ENCODE results near the gene HIRIP3.
"Not testable (repeated sequence)": the region's sequence is repeated elsewhere in the genome, so short reads cannot be mapped to it uniquely, and the experiment has no call there.

The HIRIP3 gene

DNA sequence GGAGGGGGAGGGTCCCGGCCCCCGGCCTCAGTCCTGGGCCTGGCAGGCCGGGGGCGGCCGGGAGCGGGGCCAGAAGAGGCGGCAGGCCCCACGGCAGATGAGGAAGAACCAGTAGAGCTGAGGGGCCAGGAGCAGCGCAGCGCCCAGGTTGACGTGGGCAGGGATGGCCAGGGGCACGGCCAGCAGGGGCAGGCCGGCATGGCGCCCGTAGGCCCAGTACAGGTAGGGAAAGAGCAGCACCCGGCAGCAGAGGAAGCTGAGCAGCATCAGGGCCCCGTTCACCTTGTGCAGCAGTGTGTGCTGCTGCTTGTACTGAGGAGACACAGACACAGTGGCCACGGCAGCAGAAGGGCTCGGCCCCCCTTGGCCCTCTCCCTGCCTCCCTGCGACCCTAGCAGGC, 29.7 kb upstream of the HIRIP3 start:
- no peak for DNase-seq
- TF ChIP-seq POLR2A (IDR thresholded peaks at IDR 0.05; ENCODE audit: low read length), result no peak
- no peak for TF ChIP-seq GATA1 (IDR thresholded peaks at IDR 0.05; ENCODE audit: low read depth, low read length)

DNA sequence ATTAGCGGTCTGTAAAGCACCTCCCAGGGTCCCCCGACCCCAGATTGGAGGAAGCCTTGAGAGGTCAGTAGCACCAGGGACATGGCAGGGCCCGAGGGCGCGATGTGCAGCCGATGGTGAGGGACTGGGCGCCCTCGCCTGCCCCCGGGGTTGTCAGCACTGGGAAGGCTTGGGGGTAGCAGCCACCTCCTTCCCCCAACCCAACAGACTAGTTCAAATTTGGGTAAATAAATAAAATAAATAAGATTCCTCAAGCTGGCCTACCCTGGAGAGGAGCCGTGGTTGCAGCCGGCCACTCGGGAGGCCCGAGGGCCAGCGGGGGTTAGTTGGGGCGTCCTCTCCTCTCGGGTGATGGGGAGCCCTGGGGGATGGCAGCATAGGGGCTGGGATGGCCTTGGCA, 29.0 kb upstream of the HIRIP3 start:
- no peak for TF ChIP-seq GATA1 (IDR thresholded peaks at IDR 0.05; ENCODE audit: low read depth, low read length)
- TF ChIP-seq POLR2A (IDR thresholded peaks at IDR 0.05; ENCODE audit: low read length), result no peak
- no peak for DNase-seq

DNA sequence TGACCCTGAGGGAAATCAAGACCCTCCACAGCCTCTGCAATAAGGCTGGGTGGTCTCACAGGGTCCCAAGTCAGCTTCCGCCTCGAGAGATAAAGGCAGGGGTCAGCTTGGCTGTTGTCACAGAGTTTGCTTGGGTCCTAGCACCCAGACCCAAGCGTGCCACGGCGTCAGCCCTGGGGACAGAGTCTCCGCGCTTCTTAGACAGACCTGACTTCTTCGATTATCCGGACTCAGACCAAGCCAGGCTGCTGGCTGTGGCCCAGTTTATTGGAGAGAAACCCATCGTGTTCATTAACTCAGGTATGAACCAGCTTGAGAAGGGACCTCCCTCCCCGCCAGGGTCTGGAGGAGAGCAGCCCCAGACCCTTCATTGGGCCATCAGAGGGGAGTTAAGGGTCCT, 28.2 kb upstream of the HIRIP3 start:
- TF ChIP-seq POLR2A (IDR thresholded peaks at IDR 0.05; ENCODE audit: low read length) (no peak), GATA1 (IDR thresholded peaks at IDR 0.05; ENCODE audit: low read depth, low read length) (no peak)
- no peak for DNase-seq

DNA sequence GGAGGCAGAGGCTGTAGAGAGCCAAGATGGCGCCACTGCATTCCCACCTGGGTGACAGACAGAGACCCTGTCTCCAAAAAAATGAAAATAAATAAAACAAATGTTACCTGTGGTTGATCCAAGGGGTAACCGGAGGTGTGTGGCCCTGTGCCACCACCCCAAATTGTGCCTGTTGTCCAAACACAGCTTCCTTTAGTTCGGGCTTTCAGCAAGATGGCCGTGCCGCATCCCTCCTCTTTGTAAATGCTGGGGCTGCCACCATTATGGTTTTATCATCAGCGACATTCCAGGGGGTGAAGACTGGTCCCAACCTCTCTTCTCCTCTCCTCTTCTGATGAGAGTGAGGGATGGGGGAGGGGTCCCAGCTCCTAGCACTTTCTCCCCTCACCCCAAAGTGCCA, 27.5 kb upstream of the HIRIP3 start, which contains the start of gene C16orf92:
C16orf92 (plus strand) TSS at position 312 of the 400 bp plus-strand sequence. CDS start 143 bp downstream, outside the sequence.
- TF ChIP-seq POLR2A (IDR thresholded peaks at IDR 0.05; ENCODE audit: low read length) (no peak), GATA1 (IDR thresholded peaks at IDR 0.05; ENCODE audit: low read depth, low read length) (no peak)
- DNase-seq, result no peak

DNA sequence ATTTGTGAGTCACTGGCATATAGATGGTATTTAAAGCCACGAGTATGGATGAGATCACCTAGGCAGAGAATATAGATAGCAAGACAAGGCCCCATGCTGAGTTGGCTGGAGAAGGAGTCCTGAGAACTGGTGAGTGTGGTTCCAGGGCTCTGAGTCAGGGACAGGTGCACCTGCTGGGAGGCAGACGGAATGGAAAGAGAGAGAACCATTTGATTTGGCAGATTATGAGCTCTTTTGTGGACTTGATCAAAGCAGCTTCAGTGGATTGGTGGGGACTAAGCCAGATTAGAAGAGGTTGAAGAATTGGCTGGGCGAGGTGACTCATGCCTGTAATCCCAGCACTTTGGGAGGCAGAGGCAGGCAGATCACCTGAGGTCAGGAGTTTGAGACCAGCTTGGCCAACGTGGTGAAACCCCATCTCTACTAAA, 23.3 kb upstream of the HIRIP3 start:
- TF ChIP-seq GATA1 (IDR thresholded peaks at IDR 0.05; ENCODE audit: low read depth, low read length) (no peak), POLR2A (IDR thresholded peaks at IDR 0.05; ENCODE audit: low read length) (no peak)
- DNase-seq, result no peak

DNA sequence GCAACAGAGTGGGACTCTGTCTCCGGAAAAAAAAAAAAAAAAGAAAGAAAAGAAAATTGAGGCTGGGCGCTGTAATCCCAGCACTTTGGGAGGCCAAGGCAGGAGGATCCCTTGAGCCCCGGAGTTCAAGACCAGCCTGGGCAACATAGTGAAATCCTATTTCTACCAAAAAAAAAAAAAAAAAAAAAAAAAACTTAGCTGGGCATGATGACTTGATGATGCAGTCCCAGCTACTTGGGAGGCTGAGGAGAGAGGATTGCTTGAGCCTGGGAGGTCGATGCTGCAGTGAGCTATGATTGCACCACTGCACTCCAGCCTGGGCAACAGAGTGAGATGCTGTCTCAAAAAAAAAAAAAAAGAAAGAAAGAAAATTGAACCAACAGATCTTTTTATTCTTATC, 22.5 kb upstream of the HIRIP3 start:
- DNase-seq, result not testable (repeated sequence)

DNA sequence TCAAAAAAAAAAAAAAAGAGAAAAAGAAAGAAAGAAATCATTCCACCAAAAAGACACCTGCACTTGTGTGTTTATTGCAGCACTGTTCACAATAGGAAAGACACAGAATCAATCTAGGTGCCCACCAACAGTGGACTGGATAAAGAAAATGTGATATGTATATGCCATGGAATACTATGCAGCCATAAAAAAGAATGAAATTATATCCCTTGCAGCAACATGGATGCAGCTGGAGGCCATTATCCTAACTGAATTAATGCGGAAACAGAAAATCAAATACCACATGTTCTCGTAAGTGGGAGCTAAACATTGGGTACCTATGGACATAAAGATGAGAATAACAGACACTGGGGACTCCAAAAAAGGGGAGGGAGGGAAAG, 21.9 kb upstream of the HIRIP3 start:
- DNase-seq, result no peak
- no peak for TF ChIP-seq POLR2A (IDR thresholded peaks at IDR 0.05; ENCODE audit: low read length)
- no peak for TF ChIP-seq GATA1 (IDR thresholded peaks at IDR 0.05; ENCODE audit: low read depth, low read length)

DNA sequence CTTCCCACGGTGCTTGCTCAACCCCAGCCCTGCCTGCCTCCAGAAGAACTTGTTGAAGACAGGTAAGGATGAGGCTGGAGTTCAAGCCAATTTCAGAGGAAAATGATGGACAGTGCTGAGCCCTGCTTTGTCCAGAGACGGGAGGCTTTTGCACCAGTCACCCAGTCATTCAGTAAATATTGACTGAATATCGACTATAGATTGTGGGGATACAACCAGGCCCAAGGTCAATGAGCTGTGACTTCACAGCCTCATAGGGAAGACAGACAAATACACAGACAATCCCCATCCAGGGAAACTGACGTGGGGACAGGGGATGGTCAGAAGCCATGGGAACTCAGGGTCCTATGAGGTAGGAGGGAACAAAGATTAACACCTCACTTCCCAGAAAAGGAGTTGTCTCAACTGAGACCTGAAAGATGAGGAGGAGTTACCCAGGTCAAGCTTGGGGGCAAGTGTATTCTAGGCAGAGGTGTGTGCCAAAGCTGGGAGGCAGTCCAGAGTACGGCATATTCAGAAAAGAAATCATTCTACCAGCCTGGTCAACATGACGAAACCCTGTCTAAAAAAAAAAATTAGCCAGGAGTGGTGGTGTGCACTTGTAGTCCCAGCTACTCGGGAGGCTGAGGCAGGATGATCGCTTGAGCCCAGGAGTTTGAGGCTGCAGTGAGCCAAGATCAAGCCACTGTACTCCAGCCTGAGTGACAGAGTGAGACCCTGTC, 21.3 kb upstream of the HIRIP3 start:
- DNase-seq, result no peak
- TF ChIP-seq GATA1 (IDR thresholded peaks at IDR 0.05; ENCODE audit: low read depth, low read length) (no peak), POLR2A (IDR thresholded peaks at IDR 0.05; ENCODE audit: low read length) (no peak)

DNA sequence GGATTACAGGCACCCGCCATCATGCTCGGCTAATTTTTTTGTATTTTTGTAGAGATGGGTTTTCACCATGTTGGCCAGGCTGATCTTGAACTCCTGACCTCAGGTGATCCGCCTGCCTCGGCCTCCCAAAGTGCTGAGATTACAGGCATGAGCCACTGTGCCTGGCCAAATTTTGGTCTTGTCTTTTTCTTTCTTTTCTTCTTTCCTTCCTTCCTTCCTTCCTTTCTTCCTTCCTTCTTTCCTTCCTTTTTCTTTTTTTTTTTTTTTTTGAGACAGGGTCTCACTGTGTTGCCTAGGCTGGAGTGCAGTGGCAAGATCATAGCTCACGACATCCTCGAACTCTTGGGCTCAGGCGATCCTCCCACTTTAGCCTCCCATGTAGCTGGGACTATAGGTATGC, 20.0 kb upstream of the HIRIP3 start:
- not testable (repeated sequence) for DNase-seq

DNA sequence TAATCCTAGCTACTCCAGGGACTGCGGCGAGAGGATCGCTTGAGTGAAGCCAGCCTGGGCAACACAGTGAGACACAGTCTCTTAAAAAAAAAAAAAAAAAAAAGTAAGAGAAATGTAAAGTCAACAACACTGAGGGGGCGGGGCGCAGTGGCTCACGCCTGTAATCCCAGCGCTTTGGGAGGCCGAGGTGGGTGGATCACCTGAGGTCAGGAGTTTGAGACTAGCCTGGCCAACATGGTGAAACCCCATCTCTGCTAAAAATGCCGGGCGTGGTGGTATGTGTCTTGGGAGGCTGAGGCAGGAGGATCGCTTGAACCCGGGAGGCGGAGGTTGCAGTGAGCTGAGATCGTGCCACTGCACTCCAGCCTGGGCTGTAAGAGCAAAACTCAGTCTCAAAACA, 17.2 kb upstream of the HIRIP3 start:
- not testable (repeated sequence) for DNase-seq

DNA sequence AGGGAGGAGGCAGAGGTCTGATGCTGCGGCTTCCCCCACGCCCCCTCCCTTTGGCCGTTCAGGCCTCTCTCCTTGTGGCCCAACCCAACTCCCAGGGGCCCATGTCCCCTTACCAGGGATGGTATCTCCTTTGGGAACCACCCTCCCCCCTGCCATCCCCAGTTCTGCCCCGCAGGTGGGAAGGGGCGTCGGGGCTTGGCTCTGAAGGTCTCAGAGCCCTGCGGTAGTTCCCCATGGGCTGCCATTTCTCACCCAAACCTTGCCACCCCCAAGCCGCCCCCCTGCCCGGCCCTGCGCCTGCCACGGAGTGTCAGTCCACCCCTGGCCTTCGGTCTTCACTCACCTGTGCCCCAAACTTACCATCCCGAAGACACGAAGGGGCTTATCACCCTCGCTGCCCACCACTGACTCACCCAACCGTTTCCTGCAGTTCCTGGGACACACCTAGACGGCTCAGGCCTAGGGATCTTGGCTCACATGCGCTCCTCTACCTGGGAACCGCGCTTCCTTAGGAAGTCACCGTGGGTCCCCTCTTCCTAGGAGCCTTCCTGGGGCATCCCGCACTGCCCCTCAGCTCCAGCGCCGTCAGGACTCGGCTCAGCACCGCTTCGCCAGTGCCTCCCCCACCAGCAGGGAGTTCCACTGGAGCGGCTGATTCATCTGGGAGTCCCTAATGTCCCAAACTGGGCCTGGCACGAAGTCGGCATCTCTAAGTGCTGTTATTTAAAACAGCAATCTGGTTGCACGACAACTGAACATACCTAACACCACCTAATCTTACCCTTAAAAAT, 16.5 kb upstream of the HIRIP3 start:
- TF ChIP-seq GATA1 (IDR thresholded peaks at IDR 0.05; ENCODE audit: low read depth, low read length), result no peak
- no peak for TF ChIP-seq POLR2A (IDR thresholded peaks at IDR 0.05; ENCODE audit: low read length)
- no peak for DNase-seq

DNA sequence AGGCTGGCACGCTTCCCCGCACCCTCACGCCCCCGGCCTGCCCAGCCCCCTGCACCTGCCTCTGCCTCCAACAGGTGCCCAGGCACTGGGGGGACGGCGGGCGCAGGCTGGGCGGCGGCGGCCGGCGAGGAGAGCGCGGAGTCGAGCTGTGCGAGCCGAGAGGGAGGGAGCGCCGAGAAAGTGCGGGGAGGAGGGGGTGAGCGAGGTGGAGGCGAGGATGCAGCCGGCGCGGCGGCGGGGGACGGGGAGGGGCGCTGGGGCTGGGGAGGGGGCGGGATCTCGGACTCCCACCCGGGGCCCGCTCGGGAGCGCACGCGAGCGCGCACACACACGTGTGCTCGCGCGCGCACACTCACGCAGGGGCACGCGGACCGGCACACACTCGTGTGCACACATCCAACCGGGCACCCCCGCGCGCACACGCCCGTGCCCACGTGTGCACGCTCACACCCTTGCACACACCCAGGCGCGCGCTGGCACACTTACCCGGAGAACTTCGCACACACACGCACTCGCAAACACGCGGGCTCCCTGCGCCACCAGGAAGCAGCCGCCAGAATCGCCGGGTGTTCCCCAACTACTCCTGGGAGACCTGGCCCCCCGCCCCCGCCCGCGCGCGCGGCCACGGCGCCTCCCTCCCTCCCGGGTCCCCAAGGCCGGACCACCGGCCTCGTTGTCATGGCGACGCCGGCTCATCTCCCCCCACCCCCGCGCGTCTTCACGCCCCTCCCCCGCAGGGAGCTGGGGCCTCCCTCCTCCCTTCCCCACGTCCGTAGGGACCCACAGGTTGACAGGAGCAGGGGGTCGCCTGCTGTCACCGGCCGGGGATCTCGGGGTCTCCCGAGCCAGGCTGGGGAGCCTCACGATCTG, 15.7 kb upstream of the HIRIP3 start, which contains the start of gene DOC2A:
DOC2A (minus strand) TSS at position 184 of the 870 bp plus-strand sequence. CDS start 805 bp downstream, outside the sequence.
- DNase-seq, result no peak
- TF ChIP-seq GATA1 (IDR thresholded peaks at IDR 0.05; ENCODE audit: low read depth, low read length), result no peak
- TF ChIP-seq POLR2A (IDR thresholded peaks at IDR 0.05; ENCODE audit: low read length), result no peak

DNA sequence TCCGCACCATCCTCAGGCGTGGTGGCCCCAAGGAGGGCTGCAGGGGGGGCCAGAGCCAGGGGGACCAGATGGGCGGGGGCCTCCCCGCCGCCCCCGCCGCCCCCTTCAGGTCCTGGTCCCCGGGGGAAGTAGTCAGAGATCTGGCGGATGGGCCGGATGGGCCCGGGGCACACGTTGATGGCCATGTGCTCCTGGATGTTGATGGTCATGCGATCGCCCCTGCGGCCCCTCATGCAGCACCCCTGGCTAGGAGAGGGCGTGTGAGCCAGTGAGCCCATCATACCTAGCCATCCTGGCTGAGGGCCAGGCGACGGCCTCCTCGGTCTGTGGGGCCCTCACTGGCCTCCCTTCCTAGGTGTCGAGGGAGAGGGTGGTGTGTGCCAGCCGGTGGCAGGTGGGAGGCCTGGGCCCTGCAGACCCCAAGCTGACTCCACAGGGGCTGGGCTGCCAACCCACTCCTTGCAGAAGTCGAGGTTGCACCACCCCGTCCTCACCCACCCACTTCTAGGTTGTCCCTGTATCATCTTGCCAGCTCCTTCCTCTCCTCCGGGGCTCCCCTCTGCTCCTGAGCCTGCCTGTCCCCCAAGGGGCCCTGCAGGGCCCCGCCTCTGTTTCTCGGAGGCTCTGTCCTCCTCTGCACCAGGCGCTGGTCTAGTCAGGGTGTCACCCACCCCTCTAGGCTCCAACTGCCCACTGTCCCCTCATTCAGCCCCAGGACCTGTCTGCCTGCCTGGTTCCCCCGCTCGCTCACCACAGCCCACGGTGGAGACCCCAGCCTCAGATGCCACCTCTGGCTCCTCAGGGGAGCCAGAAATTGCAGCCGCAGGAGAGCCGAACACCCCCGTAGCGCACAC, 14.8 kb upstream of the HIRIP3 start:
- TF ChIP-seq GATA1 (IDR thresholded peaks at IDR 0.05; ENCODE audit: low read depth, low read length), result no peak
- no peak for TF ChIP-seq POLR2A (IDR thresholded peaks at IDR 0.05; ENCODE audit: low read length)

More for the DNA sequence above, 14.8 kb upstream of the HIRIP3 start:
- DNase-seq, result no peak

Measured in erythroblast (primary cell).